Endodermal cell (in vitro differentiated cells): ENCODE measurements around the gene ADGRD1. TPM values are rescaled to one million over a fixed set of nuclear protein-coding genes. Genes with fewer than 3 reads are reported as not detected.
A peak's percentile ranks its signal among the peaks of the same experiment; 100 is the strongest.

Experiments
- DNase-seq: peaks from one replicate; pipeline ENCODE4 v3.0.0-alpha.2; 2017
- H3K27ac ChIP-seq: 2 replicates; pipeline ENCODE4 v1.5.1; 2013; ENCODE audit warnings: mild to moderate bottlenecking, low read depth, low read length, moderate library complexity
- H3K27me3 ChIP-seq: 2 replicates; pipeline ENCODE4 v1.6.1; 2013; ENCODE audit warnings: mild to moderate bottlenecking, low read length, moderate library complexity; ENCODE audit not compliant: insufficient read depth, control insufficient read depth, poor library complexity, severe bottlenecking
- H3K36me3 ChIP-seq: 2 replicates; pipeline ENCODE4 v1.7.0; 2013; ENCODE audit warnings: mild to moderate bottlenecking, low read length, moderate library complexity; ENCODE audit not compliant: control insufficient read depth, insufficient read depth
- H3K4me1 ChIP-seq: one replicate; pipeline ENCODE4 v1.7.0; 2013; ENCODE audit warnings: low read length; ENCODE audit not compliant: control insufficient read depth, insufficient read depth
- H3K4me3 ChIP-seq: 2 replicates; pipeline ENCODE4 v1.5.1; 2013; ENCODE audit warnings: mild to moderate bottlenecking, low read length, moderate library complexity
- H3K9ac ChIP-seq: 2 replicates; pipeline ENCODE4 v1.6.1; 2013; ENCODE audit warnings: mild to moderate bottlenecking, low read length, moderate library complexity; ENCODE audit not compliant: poor library complexity, severe bottlenecking; ENCODE audit errors: extremely low read depth
- H3K9me3 ChIP-seq: 2 replicates; pipeline ENCODE4 v1.6.1; 2013; ENCODE audit warnings: mild to moderate bottlenecking, low read length, moderate library complexity; ENCODE audit not compliant: control insufficient read depth
- H3K27ac Mint-ChIP-seq: 2 replicates; pipeline ENCODE4 v1.8.0; 2020; ENCODE audit warnings: mixed read lengths
- H3K27me3 Mint-ChIP-seq: 2 replicates; pipeline ENCODE4 v1.8.0; 2021; ENCODE audit warnings: mild to moderate bottlenecking, mixed read lengths; ENCODE audit not compliant: insufficient read depth
- H3K36me3 Mint-ChIP-seq: 2 replicates; pipeline ENCODE4 v1.8.0; 2020; ENCODE audit warnings: low read depth, mixed read lengths
- H3K4me1 Mint-ChIP-seq: 2 replicates; pipeline ENCODE4 v1.8.0; 2020; ENCODE audit warnings: mixed read lengths
- H3K4me3 Mint-ChIP-seq: 2 replicates; pipeline ENCODE4 v1.8.0; 2020; ENCODE audit warnings: mild to moderate bottlenecking, moderate library complexity, mixed read lengths
- H3K9me3 Mint-ChIP-seq: 2 replicates; pipeline ENCODE4 v1.8.0; 2020; ENCODE audit warnings: mild to moderate bottlenecking, mixed read lengths
- WGBS, 2 experiments: methylation state at CpG; one replicate each; pipeline versions ENCODE4 v1.1.5 to v1.1.7; 2013; ENCODE audit warnings: missing lambda C conversion rate in 2 of 2, mixed read lengths in 1 of 2; ENCODE audit not compliant: insufficient coverage in 1 of 2, insufficient read length in 1 of 2; 5-methylcytosine and 5-hydroxymethylcytosine counted together
- total RNA-seq, 2 donors: library from RNA; stranded (reverse); fragmentation: NEBNext Ultra II Directional in 1 of 2; extraction: Animal tissue kit (Norgen Biotek cat#: 25700) in 1 of 2; gene quantifications; 2 replicates in 1 of 2; 3 replicates in 1 of 2; pipeline ENCODE4 v1.2.1, GENCODE V29; 2021
- TF ChIP-seq, protein P1 (sequence below): fragments of 200-600 bp; sonication (generic); conservative IDR thresholded peaks from 2 replicates; pipeline ENCODE4 v1.5.0; 2021; ENCODE audit warnings: antibody characterized with exemption, mild to moderate bottlenecking

Gene ADGRD1
- total RNA-seq, 2 donors from 2014 or later, result 1.3 to 2.9 TPM

- no peaks in the 10 kb centered on the region for H3K36me3 ChIP-seq
- Mint-ChIP-seq H3K9me3 (peaks cover 11% of the 10 kb centered on the region), H3K4me1 (no peaks in the 10 kb centered on the region), H3K4me3 (no peak overlapping the region), H3K36me3 (no peaks in the 10 kb centered on the region), H3K27me3 (peaks cover 28% of the 10 kb centered on the region), H3K27ac (no peak overlapping the region)
- H3K27ac ChIP-seq, result no peak overlapping the region
- H3K27me3 ChIP-seq, result peaks cover 5% of the 10 kb centered on the region
- H3K9ac ChIP-seq, result no peak overlapping the region
- DNase-seq, result no peak
- H3K9me3 ChIP-seq, result no peaks in the 10 kb centered on the region
- no peak overlapping the region for H3K4me3 ChIP-seq
- TF ChIP-seq, protein P1, sequence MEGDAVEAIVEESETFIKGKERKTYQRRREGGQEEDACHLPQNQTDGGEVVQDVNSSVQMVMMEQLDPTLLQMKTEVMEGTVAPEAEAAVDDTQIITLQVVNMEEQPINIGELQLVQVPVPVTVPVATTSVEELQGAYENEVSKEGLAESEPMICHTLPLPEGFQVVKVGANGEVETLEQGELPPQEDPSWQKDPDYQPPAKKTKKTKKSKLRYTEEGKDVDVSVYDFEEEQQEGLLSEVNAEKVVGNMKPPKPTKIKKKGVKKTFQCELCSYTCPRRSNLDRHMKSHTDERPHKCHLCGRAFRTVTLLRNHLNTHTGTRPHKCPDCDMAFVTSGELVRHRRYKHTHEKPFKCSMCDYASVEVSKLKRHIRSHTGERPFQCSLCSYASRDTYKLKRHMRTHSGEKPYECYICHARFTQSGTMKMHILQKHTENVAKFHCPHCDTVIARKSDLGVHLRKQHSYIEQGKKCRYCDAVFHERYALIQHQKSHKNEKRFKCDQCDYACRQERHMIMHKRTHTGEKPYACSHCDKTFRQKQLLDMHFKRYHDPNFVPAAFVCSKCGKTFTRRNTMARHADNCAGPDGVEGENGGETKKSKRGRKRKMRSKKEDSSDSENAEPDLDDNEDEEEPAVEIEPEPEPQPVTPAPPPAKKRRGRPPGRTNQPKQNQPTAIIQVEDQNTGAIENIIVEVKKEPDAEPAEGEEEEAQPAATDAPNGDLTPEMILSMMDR, result no peak
- no peaks in the 10 kb centered on the region for H3K4me1 ChIP-seq
Observed at GRCh38 chr12:131176266-131176665, 222.6 kb downstream of the ADGRD1 start.

GRCh38 chr12:131176926-131177325 is 223.2 kb downstream of the ADGRD1 start:
- peaks cover 31% of the 10 kb centered on the region for H3K27me3 Mint-ChIP-seq
- peaks cover 11% of the 10 kb centered on the region for H3K9me3 Mint-ChIP-seq
- no peaks in the 10 kb centered on the region for H3K36me3 Mint-ChIP-seq
- no peak overlapping the region for H3K4me3 ChIP-seq
- TF ChIP-seq, protein P1, result no peak
- H3K27me3 ChIP-seq, result peaks cover 5% of the 10 kb centered on the region
- no peaks in the 10 kb centered on the region for H3K36me3 ChIP-seq
- H3K27ac ChIP-seq, result no peak overlapping the region
- DNase-seq, result no peak
- H3K4me3 Mint-ChIP-seq, result no peak overlapping the region
- H3K9ac ChIP-seq, result no peak overlapping the region
- no peak overlapping the region for H3K27ac Mint-ChIP-seq
- no peaks in the 10 kb centered on the region for H3K9me3 ChIP-seq
- WGBS, 2 experiments, result 74 to 86% methylated on average over 1 of the region's 1 CpG
- H3K4me1 ChIP-seq, result no peaks in the 10 kb centered on the region
- no peaks in the 10 kb centered on the region for H3K4me1 Mint-ChIP-seq

DNA sequence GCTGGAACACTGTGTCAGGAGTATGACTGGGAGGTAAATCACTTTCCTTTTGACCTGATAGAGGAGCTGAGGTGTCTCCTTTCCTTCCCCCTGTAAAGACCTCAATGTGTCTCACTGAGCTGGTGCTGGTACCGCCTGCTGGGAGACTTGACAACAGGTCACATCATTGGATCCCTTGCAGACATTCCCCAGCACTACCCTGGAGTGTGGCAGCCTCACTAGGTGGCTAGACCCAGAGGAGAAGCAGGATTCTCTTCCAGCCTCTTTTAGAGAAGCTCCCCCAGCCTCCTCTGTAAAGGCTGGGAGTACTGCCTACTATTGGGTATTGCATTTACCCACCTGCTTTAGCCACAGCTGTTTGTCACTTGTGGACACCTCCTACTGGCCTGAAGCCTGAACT is 223.9 kb downstream of the ADGRD1 start:
- peaks cover 5% of the 10 kb centered on the region for H3K27me3 ChIP-seq
- H3K4me3 ChIP-seq, result no peak overlapping the region
- H3K27ac ChIP-seq, result no peak overlapping the region
- Mint-ChIP-seq H3K36me3 (no peaks in the 10 kb centered on the region), H3K4me1 (no peaks in the 10 kb centered on the region), H3K27ac (no peak overlapping the region), H3K9me3 (peaks cover 11% of the 10 kb centered on the region), H3K27me3 (peaks cover 31% of the 10 kb centered on the region), H3K4me3 (no peak overlapping the region)
- H3K36me3 ChIP-seq, result no peaks in the 10 kb centered on the region
- WGBS, 2 experiments, result 84 to 100% methylated on average over 1 of the region's 1 CpG
- no peak for DNase-seq
- H3K4me1 ChIP-seq, result no peaks in the 10 kb centered on the region
- TF ChIP-seq, protein P1, result peak; percentile 32
- no peaks in the 10 kb centered on the region for H3K9me3 ChIP-seq
- H3K9ac ChIP-seq, result no peak overlapping the region
